H54 (cell line): Measurements from ENCODE around the gene GNB1.
A peak's percentile ranks its signal among the peaks of the same experiment; 100 is the strongest.

Source experiments
- DNase-seq: peaks from one replicate; pipeline ENCODE4 v3.0.0; 2011; ENCODE audit warnings: low spot score, mixed read lengths; ENCODE audit not compliant: insufficient read length
- FAIRE-seq: peaks from 3 replicates; lab custom pipeline; 2011; peaks lifted over from hg19 to GRCh38; lab: Jason Lieb, UNC
- POLR2A ChIP-seq: IDR thresholded peaks from 2 replicates; pipeline ENCODE4 v1.6.1; 2011; ENCODE audit warnings: low read depth, mild to moderate bottlenecking, low read length

The GNB1 gene

DNA sequence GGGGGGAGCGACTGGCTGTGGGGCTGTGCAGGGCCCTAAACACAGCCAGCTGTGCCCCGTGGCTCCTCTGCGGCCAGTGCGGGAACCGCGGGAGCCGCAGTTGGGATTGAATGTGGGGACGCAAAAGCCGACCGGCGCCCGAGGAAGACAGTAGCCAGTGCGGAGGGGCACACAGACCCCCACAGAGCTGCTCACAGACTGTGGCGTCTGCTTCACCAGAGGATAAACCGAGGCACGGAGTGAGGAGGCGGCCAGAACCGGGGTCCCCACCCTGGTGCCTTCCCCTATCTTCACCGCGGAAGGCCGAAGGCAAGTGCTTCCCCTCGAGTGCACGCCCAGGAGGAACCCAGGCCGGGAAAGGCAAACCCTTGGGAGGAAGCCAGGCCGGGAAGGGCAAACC, 36.9 kb upstream of the GNB1 start:
- FAIRE-seq (no peak), DNase-seq (no peak)
- TF ChIP-seq POLR2A = no peak

GRCh38 chr1:1926886-1927660, 36.2 kb upstream of the GNB1 start:
- no peak for TF ChIP-seq POLR2A
- DNase-seq (no peak), FAIRE-seq (no peak)

DNA sequence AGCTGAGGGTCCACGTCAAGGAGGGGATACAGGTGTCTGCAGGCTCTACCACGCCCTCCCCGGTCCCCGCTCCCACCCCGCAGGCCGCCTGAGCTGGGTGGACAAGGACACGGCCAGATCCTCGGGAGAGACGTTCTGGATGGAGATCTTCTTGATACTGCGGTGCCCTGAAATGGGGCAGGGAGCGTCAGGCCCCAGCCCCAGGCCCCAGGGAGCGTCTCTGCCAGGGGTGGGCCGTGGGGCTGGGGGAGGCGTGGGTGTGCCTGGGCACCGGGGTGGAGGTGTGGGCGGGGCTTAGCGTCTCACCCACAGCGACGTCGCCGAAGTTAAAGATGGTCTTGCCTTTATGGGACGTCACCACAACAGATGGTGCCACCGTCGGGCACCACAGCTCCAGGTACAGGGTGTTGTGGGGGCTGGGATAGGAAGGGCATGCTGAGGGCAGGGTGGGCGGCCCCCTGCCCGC, 35.5 kb upstream of the GNB1 start:
- no peak for TF ChIP-seq POLR2A
- FAIRE-seq (no peak), DNase-seq (no peak)

- TF ChIP-seq POLR2A = no peak
- no peak for FAIRE-seq
- DNase-seq = no peak
Measured at GRCh38 chr1:1925437-1926345, 34.8 kb upstream of the GNB1 start.

DNA sequence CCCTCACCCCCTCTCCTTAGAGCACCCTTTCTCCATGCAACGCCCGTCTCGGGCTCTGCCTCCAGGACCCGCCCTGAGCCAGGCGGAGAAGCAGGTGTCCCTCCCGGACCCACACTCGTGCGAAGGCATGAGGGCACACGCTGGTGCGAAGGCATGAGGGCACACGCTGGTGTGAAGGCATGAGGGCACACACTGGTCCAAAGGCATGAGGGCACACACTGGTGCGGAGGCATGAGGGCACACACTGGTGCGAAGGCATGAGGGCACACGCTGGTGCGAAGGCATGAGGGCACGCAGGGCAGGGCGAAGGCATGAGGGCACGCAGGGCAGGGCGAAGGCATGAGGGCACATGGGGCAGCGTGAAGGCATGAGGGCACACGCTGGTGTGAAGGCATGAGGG, 34.0 kb upstream of the GNB1 start:
- DNase-seq = no peak
- TF ChIP-seq POLR2A = no peak
- FAIRE-seq = no peak

GRCh38 chr1:1924386-1924785, 33.5 kb upstream of the GNB1 start:
- TF ChIP-seq POLR2A = no peak
- FAIRE-seq (no peak), DNase-seq (no peak)

DNA sequence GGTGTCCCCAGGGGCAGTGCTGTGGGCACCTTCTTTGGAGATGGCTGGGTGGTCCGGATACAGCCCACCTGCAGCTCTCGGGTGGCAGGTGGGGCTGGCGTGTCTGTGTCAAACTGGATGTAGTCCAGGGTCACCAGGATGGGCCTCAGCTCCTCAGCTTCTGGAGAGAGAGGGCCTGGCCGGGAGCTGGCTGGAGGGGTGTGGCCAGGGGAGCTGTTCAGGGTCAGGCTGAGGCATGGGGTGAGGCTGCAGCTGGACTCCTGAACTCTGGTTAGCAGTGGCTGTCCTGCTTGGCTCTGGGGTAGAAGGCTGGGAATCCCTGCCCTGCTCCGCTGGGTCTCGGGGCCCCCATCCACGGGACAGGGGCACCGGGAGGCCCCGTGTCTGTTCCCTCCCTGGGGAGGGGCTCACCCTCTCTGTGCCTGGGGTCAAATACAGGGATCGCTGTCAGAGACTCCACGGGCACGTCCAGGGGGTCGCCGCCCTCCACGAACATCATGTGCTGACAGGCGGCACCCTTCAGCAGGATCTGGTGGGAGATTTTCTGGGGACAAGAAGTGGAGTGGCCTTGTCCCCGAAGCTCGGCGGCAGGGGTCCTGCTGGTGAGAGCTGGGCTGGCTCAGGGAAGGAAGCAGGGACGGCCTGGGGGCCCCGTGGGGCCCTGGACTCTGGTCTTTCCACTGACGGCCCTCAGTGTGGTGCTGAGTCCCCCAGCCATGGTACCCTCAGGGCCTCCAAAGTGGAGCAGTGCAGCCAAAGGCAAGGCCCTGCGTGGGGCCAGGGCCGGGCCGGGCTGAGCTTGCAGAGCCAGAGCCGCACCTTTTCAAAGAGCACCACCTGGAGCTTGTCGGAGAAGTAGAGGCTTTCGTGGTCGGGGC, 32.3 kb upstream of the GNB1 start:
- no peak for FAIRE-seq
- no peak for TF ChIP-seq POLR2A
- DNase-seq = peak; percentile 36

DNA sequence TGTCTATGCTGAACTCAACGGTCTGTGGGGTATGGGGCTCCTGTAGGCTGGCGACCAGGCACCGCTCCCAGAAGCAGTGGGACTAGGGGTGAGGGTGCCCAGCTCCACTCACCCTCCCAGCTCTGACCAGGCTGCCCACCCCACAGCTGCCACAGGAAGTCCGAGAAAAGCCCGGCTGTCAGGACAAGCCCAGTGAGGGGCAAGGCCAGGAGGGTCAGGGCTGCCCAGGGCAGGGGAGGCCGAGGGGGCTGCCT, 31.7 kb upstream of the GNB1 start:
- no peak for DNase-seq
- no peak for FAIRE-seq
- no peak for TF ChIP-seq POLR2A

- no peak for TF ChIP-seq POLR2A
- DNase-seq (no peak), FAIRE-seq (no peak)
Measured at GRCh38 chr1:1921901-1922701, 31.2 kb upstream of the GNB1 start.

DNA sequence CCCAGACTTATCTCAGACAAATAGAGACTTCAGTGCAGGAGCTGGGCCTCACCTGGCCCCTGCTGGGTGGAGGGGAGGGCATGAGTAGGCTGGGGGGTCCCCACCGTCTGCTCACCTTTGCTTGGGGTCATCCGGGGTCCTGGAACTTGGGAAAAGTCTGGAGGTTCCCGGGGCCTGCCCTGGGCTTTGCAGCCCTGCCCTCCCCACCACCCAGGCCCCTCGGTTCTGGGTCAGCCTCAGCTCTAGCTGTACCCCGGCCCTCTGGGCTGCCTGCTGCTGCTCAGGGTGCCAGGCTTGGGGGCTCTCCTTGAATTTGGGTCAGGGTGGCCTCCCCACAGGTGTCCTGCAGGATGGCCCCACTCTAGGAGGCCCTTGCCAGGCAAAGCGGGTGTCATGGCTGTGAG, 30.6 kb upstream of the GNB1 start:
- TF ChIP-seq POLR2A = no peak
- DNase-seq (no peak), FAIRE-seq (no peak)

DNA sequence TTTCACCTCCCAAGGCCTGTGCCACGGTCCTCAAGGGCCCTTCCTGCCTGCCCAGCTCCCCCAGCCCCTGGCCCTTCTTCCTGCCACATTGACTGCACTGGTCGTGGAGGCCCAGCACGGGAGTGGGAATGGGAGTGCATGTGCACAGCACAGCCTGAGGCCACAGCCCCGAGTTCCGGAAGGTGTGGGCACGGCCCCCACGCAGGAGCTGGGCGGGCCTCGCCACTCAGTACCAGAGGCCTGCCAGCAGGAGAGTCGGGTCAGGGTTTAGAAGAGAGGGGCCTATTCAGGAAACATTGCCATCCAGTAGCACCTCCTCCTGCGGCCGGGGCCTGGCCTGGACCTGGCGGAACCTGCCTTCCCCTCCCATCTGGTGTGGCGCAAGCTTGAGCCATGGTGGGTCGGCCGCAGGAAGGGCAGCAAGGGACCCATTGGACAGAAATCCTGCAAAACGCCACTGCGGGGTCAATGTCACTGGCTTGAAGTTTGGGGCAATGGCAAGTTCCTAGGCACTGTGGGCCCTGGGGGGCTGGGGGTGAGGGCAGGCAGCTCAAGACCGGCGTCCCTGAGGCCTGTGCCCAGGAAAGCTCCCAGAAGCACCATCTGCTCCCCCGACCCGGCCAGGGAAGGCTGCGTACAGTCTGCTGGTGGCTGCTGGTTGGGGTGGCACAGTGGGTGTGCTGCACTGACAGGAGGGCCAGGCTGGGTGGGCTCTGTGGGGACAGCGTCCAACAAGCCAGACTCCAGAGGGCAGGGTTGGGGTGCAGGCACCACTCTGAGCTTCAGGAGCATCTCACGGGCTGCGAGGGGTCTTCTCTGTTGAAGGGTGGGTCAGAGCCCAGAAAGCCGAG, 29.9 kb upstream of the GNB1 start:
- no peak for TF ChIP-seq POLR2A
- DNase-seq = no peak
- FAIRE-seq = no peak

- no peak for TF ChIP-seq POLR2A
- FAIRE-seq = no peak
Measured at GRCh38 chr1:1920057-1920607, 29.2 kb upstream of the GNB1 start.

More at GRCh38 chr1:1920057-1920607, 29.2 kb upstream of the GNB1 start:
- DNase-seq = no peak
